Raji (cell line): ENCODE measurements around the gene P4HA3.

ENCODE experiments used
- POLR2A ChIP-seq: IDR thresholded peaks from 2 replicates; pipeline ENCODE4 v1.6.1; 2011; ENCODE audit warnings: low read depth, low read length, control low read depth; ENCODE audit not compliant: insufficient read depth

Gene P4HA3

GRCh38 chr11:74321487-74322188, 10.2 kb upstream of the P4HA3 start:
- TF ChIP-seq POLR2A = no peak

GRCh38 chr11:74320538-74320937, 9.1 kb upstream of the P4HA3 start:
- no peak for TF ChIP-seq POLR2A

GRCh38 chr11:74319139-74319816, 7.8 kb upstream of the P4HA3 start:
- TF ChIP-seq POLR2A = no peak

GRCh38 chr11:74318241-74318932, 6.9 kb upstream of the P4HA3 start:
- TF ChIP-seq POLR2A = no peak

GRCh38 chr11:74316772-74317505, 5.5 kb upstream of the P4HA3 start:
- TF ChIP-seq POLR2A = no peak

- TF ChIP-seq POLR2A = no peak
Measured at GRCh38 chr11:74312326-74312725, 886 bp upstream of the P4HA3 start.

- no peak for TF ChIP-seq POLR2A
Measured at GRCh38 chr11:74310857-74311256, 583 bp downstream of the P4HA3 start.

GRCh38 chr11:74307434-74307833, 4.0 kb downstream of the P4HA3 start:
- TF ChIP-seq POLR2A = no peak

- no peak for TF ChIP-seq POLR2A
Measured at GRCh38 chr11:74306435-74307175, 4.8 kb downstream of the P4HA3 start.

- no peak for TF ChIP-seq POLR2A
Measured at GRCh38 chr11:74299015-74299414, 12.4 kb downstream of the P4HA3 start.

GRCh38 chr11:74297484-74297883, 14.0 kb downstream of the P4HA3 start:
- no peak for TF ChIP-seq POLR2A

GRCh38 chr11:74288911-74289310, 22.5 kb downstream of the P4HA3 start:
- TF ChIP-seq POLR2A = no peak

GRCh38 chr11:74288161-74288560, 23.3 kb downstream of the P4HA3 start:
- no peak for TF ChIP-seq POLR2A

GRCh38 chr11:74284466-74284865, 27.0 kb downstream of the P4HA3 start:
- TF ChIP-seq POLR2A = no peak
